Keratinocyte (primary cell): ENCODE results near the gene KIF16B. TPM values are rescaled to one million over a fixed set of nuclear protein-coding genes. Genes with fewer than 3 reads are reported as not detected.

Source experiments
- DNase-seq: peaks from one replicate; pipeline ENCODE4 v3.0.0-alpha.2; 2011; ENCODE audit warnings: low read depth, missing footprints, low spot score
- FAIRE-seq: peaks from 2 replicates; lab custom pipeline; 2011; peaks lifted over from hg19 to GRCh38; lab: Jason Lieb, UNC
- H2AFZ ChIP-seq: 2 replicates; pipeline ENCODE4 v1.6.0; 2012; ENCODE audit warnings: low read length, control low read depth, inconsistent platforms; ENCODE audit not compliant: control insufficient read depth
- H3K27ac ChIP-seq: 2 replicates; pipeline ENCODE4 v1.5.1; 2011; ENCODE audit warnings: low read length; ENCODE audit not compliant: control insufficient read depth, insufficient read depth
- H3K27me3 ChIP-seq: 3 replicates; pipeline ENCODE4 v1.6.0; 2011; ENCODE audit warnings: low read length; ENCODE audit not compliant: control insufficient read depth, insufficient read depth; ENCODE audit errors: extremely low read depth
- H3K36me3 ChIP-seq, 2 experiments: 2 replicates in 1 of 2; 3 replicates in 1 of 2; pipeline ENCODE4 v1.5.1; 2011; ENCODE audit warnings: low read length in 2 of 2, mild to moderate bottlenecking in 1 of 2; ENCODE audit not compliant: control insufficient read depth in 2 of 2, insufficient read depth in 2 of 2; ENCODE audit errors: extremely low read depth in 1 of 2
- H3K4me1 ChIP-seq: 3 replicates; pipeline ENCODE4 v1.5.1; 2011; ENCODE audit warnings: low read length; ENCODE audit not compliant: control insufficient read depth, insufficient read depth; ENCODE audit errors: extremely low read depth
- H3K4me2 ChIP-seq: 3 replicates; pipeline ENCODE4 v1.6.0; 2011; ENCODE audit warnings: low read depth, low read length; ENCODE audit not compliant: control insufficient read depth, insufficient read depth; ENCODE audit errors: extremely low read depth
- H3K4me3 ChIP-seq, 3 experiments: fragments of 200-600 bp in 1 of 3; sonication (generic) in 1 of 3; 2 replicates in 2 of 3; 3 replicates in 1 of 3; pipeline ENCODE4 v1.5.1; 2011 to 2016; ENCODE audit warnings: low read length in 3 of 3, mild to moderate bottlenecking in 3 of 3, control low read depth in 2 of 3, inconsistent platforms in 1 of 3, low read depth in 1 of 3, mixed read lengths in 1 of 3, mixed run types in 1 of 3, moderate library complexity in 1 of 3; ENCODE audit not compliant: control insufficient read depth in 2 of 3, insufficient read depth in 2 of 3; ENCODE audit errors: extremely low read depth in 1 of 3
- H3K79me2 ChIP-seq: 2 replicates; pipeline ENCODE4 v1.6.0; 2012; ENCODE audit warnings: low read length; ENCODE audit not compliant: control insufficient read depth, insufficient read depth
- H3K9ac ChIP-seq: 3 replicates; pipeline ENCODE4 v1.6.0; 2011; ENCODE audit warnings: low read length; ENCODE audit not compliant: control insufficient read depth, insufficient read depth; ENCODE audit errors: extremely low read depth
- H3K9me1 ChIP-seq: 3 replicates; pipeline ENCODE4 v1.6.0; 2011; ENCODE audit warnings: low read length; ENCODE audit not compliant: control insufficient read depth, insufficient read depth; ENCODE audit errors: extremely low read depth
- H3K9me3 ChIP-seq: 2 replicates; pipeline ENCODE4 v1.5.1; 2012; ENCODE audit warnings: low read depth, low read length; ENCODE audit not compliant: control insufficient read depth
- H4K20me1 ChIP-seq: 3 replicates; pipeline ENCODE4 v1.6.0; 2011; ENCODE audit warnings: low read length; ENCODE audit not compliant: control insufficient read depth, insufficient read depth; ENCODE audit errors: extremely low read depth
- CTCF ChIP-seq, 3 experiments: IDR thresholded peaks in 1 of 3; conservative IDR thresholded peaks in 1 of 3; optimal IDR thresholded peaks in 1 of 3; 2 replicates in 2 of 3; 3 replicates in 1 of 3; pipeline versions ENCODE3 to v1.5.1; 2011; ENCODE audit warnings: low read length in 3 of 3, mild to moderate bottlenecking in 3 of 3, moderate library complexity in 2 of 3, control low read depth in 1 of 3, inconsistent platforms in 1 of 3; ENCODE audit not compliant: insufficient read depth in 2 of 3; ENCODE audit errors: extremely low read depth in 1 of 3
- EZH2 ChIP-seq: IDR thresholded peaks from one replicate; pipeline ENCODE4 v1.6.1; 2012; ENCODE audit warnings: inconsistent platforms, mild to moderate bottlenecking, low read length, moderate library complexity
- dilution Hi-C: fragments of 300-500 bp; cut with MboI; formaldehyde crosslinking; loops from one replicate; pipeline ENCODE4 v1.7.0; 2020; ENCODE audit warnings: low sequenced_read_pairs; ENCODE audit not compliant: extremely low pct_ligation_motif_present
- polyA plus RNA-seq, 5 experiments: library from polyadenylated mRNA; depleted of rRNA in 3 of 5; stranded (reverse) in 3 of 5; stranded (forward) in 1 of 5; unstranded in 1 of 5; fragments of >200 nt; gene quantifications; 1 replicate in 1 of 5; 2 replicates in 3 of 5; 3 replicates in 1 of 5; pipeline versions ENCODE4 v1.2.1 to v1.2.3, GENCODE V29; 2011 to 2012; ENCODE audit warnings: missing spikeins in 2 of 5, low read depth in 1 of 5, low replicate concordance in 1 of 5

Gene KIF16B
- polyA plus RNA-seq, 1 donor (not counting 4 experiments of a cell fraction or from before 2014, with no cell fraction given) = 16.1 TPM

GRCh38 chr20:16418616-16419015 lies 154.6 kb downstream of the KIF16B start:
- Histone ChIP-seq H3K27me3 (no peaks in the 10 kb centered on the region), H3K27ac (no peak overlapping the region), H3K36me3 (peaks cover 2 to 4% of the 10 kb centered on the region in 2 experiments), H2AFZ (no peak overlapping the region), H4K20me1 (no peaks in the 10 kb centered on the region), H3K9me1 (no peaks in the 10 kb centered on the region), H3K4me2 (no peak overlapping the region), H3K9ac (no peak overlapping the region), H3K4me1 (peaks cover 3% of the 10 kb centered on the region), H3K79me2 (no peaks in the 10 kb centered on the region), H3K9me3 (no peaks in the 10 kb centered on the region), H3K4me3 (no peak overlapping the region)
- DNase-seq = no peak
- no peak for FAIRE-seq
- no peak for TF ChIP-seq EZH2
- TF ChIP-seq CTCF (optimal IDR thresholded peaks at IDR 0.05 in 1 of 3, IDR thresholded peaks at IDR 0.05 in 1 of 3, conservative IDR thresholded peaks at IDR 0.05 in 1 of 3; ENCODE audit: extremely low read depth in 1 of 3, insufficient read depth in 2 of 3, low read length in 3 of 3) = no peak
- dilution Hi-C loops = no loop called here

- H3K36me3 ChIP-seq = peaks cover 2% of the 10 kb centered on the region in 2 experiments
- H3K4me1 ChIP-seq = peaks cover 3% of the 10 kb centered on the region
- no peak overlapping the region for H3K4me3 ChIP-seq
- no peak overlapping the region for H3K9ac ChIP-seq
- no peaks in the 10 kb centered on the region for H3K79me2 ChIP-seq
- no peak for DNase-seq
- no peak overlapping the region for H3K4me2 ChIP-seq
- dilution Hi-C loops = no loop called here
- no peaks in the 10 kb centered on the region for H3K9me1 ChIP-seq
- H3K9me3 ChIP-seq = no peaks in the 10 kb centered on the region
- no peak for TF ChIP-seq CTCF (optimal IDR thresholded peaks at IDR 0.05 in 1 of 3, IDR thresholded peaks at IDR 0.05 in 1 of 3, conservative IDR thresholded peaks at IDR 0.05 in 1 of 3; ENCODE audit: extremely low read depth in 1 of 3, insufficient read depth in 2 of 3, low read length in 3 of 3)
- no peak for TF ChIP-seq EZH2
- no peaks in the 10 kb centered on the region for H3K27me3 ChIP-seq
- H2AFZ ChIP-seq = no peak overlapping the region
- no peaks in the 10 kb centered on the region for H4K20me1 ChIP-seq
- no peak overlapping the region for H3K27ac ChIP-seq
- FAIRE-seq = no peak
Observed at GRCh38 chr20:16417001-16417400, 156.2 kb downstream of the KIF16B start.
